K562 (cell line): Measurements from ENCODE around the gene NHSL2. TPM values are rescaled to one million over a fixed set of nuclear protein-coding genes. Genes with fewer than 3 reads are reported as not detected.

Experiments
- ATAC-seq: fragments of 200-7000 bp; cut with Tn5 transposase; 3 replicates; pipeline ENCODE4 v1.9.1; 2020; ENCODE audit warnings: moderate library complexity
- BruUV-seq: library from RNA; stranded (reverse); fragments of 400-500 nt; replicated peaks from 2 replicates; lab custom pipeline; 2021; lab: Mats Ljungman, UMichigan
- CTCF ChIA-PET: fragments of 300-600 bp; formaldehyde crosslinking; extraction: SDS; loops from one replicate; lab custom pipeline; 2021; ENCODE audit warnings: low intra/inter-chr PET ratio; lab: Yijun Ruan, JAX
- POLR2A ChIA-PET: fragments of 300-600, 350-650 bp; sonication (Branson Sonifier 250); formaldehyde crosslinking; extraction: SDS; loops from one replicate; lab custom pipeline; 2021; ENCODE audit warnings: antibody characterized with exemption, inconsistent platforms; lab: Yijun Ruan, JAX
- DNase-seq, 4 experiments: peaks; one replicate each; pipeline versions ENCODE4 v3.0.0 to v3.0.0-alpha.2; 2011 to 2018; ENCODE audit warnings: low spot score in 3 of 4, mixed read lengths in 3 of 4; ENCODE audit errors: extremely low read depth in 1 of 4
- FAIRE-seq: peaks from 2 replicates; lab custom pipeline; 2011; peaks lifted over from hg19 to GRCh38; lab: Jason Lieb, UNC
- H2AFZ ChIP-seq: 2 replicates; pipeline ENCODE4 v1.6.0; 2011; ENCODE audit warnings: low read depth, low read length, control low read depth, inconsistent platforms
- H3K27ac ChIP-seq: fragments of 200-600 bp; 3 replicates; pipeline ENCODE4 v1.8.0; 2011; ENCODE audit warnings: low read depth, mild to moderate bottlenecking, control low read depth, inconsistent platforms, low read length, moderate library complexity, mixed read lengths; ENCODE audit errors: extremely low read depth
- H3K27me3 ChIP-seq, 2 experiments: fragments of 300-600 bp in 1 of 2; 2 replicates in 1 of 2; 3 replicates in 1 of 2; pipeline versions ENCODE4 v1.6.0 to v1.8.0; 2011; ENCODE audit warnings: inconsistent platforms in 2 of 2, low read length in 2 of 2, mild to moderate bottlenecking in 1 of 2, mixed read lengths in 1 of 2, moderate library complexity in 1 of 2; ENCODE audit not compliant: control insufficient read depth in 2 of 2, insufficient read depth in 2 of 2
- H3K36me3 ChIP-seq: fragments of 300-600 bp; 3 replicates; pipeline ENCODE4 v1.8.0; 2011; ENCODE audit warnings: mild to moderate bottlenecking, low read length, inconsistent platforms; ENCODE audit not compliant: control insufficient read depth, insufficient read depth
- H3K4me1 ChIP-seq, 2 experiments: fragments of 200-600 bp in 1 of 2; replicated peaks in 1 of 2; 2 replicates in 1 of 2; 3 replicates in 1 of 2; pipeline versions ENCODE4 v1.5.1 to v1.8.0; 2011; ENCODE audit warnings: inconsistent platforms in 2 of 2, low read length in 2 of 2, mild to moderate bottlenecking in 1 of 2, mixed read lengths in 1 of 2, moderate library complexity in 1 of 2; ENCODE audit not compliant: control insufficient read depth in 2 of 2, insufficient read depth in 2 of 2
- H3K4me2 ChIP-seq: 2 replicates; pipeline ENCODE4 v1.6.1; 2011; ENCODE audit warnings: low read length, control low read depth, inconsistent platforms, mixed read lengths; ENCODE audit not compliant: insufficient read depth
- H3K4me3 ChIP-seq: fragments of 200-600 bp; sonication (generic), shearing (Covaris generic); 2 replicates; pipeline ENCODE4 v1.5.1; 2016; ENCODE audit warnings: control low read depth, inconsistent platforms
- H3K79me2 ChIP-seq: fragments of 200-600 bp; 3 replicates; pipeline ENCODE4 v1.8.0; 2011; ENCODE audit warnings: low read length, inconsistent platforms; ENCODE audit not compliant: control insufficient read depth, insufficient read depth
- H3K9ac ChIP-seq, 2 experiments: 2 replicates each; pipeline versions ENCODE4 v1.6.0 to v1.6.1; 2011; ENCODE audit warnings: low read depth in 2 of 2, low read length in 2 of 2, control low read depth in 1 of 2, inconsistent platforms in 1 of 2, mild to moderate bottlenecking in 1 of 2, mixed read lengths in 1 of 2; ENCODE audit not compliant: insufficient read depth in 1 of 2
- H3K9me1 ChIP-seq: one replicate; pipeline ENCODE4 v1.6.0; 2011; ENCODE audit warnings: inconsistent platforms, mild to moderate bottlenecking, low read length, moderate library complexity; ENCODE audit not compliant: control insufficient read depth, insufficient read depth
- H3K9me3 ChIP-seq: replicated peaks from 2 replicates; pipeline ENCODE4 v1.5.1; 2011; ENCODE audit warnings: low read depth, low read length, inconsistent platforms; ENCODE audit not compliant: control insufficient read depth, insufficient read depth
- H4K20me1 ChIP-seq: replicated peaks from 2 replicates; pipeline ENCODE4 v1.6.1; 2011; ENCODE audit warnings: low read length, inconsistent platforms, mixed read lengths; ENCODE audit not compliant: control insufficient read depth, insufficient read depth
- NR2F6 ChIP-seq: fragments of 450-650 bp; formaldehyde crosslinking; IDR thresholded peaks from 2 replicates; pipeline ENCODE4 v1.4.0; 2020; ENCODE audit warnings: mild to moderate bottlenecking
- WGBS: fragments of 100-300 bp; shearing (Covaris generic); methylation state at CpG from one replicate; pipeline ENCODE4 v1.1.6; 2016; ENCODE audit warnings: low coverage, mixed read lengths; ENCODE audit not compliant: insufficient coverage; ENCODE audit errors: missing lambda C conversion rate; 5-methylcytosine and 5-hydroxymethylcytosine counted together
- in situ Hi-C: fragments of 300-500 bp; cut with MboI; formaldehyde crosslinking; loops from 4 replicates; pipeline ENCODE4 v1.15.0; 2018; ENCODE audit warnings: inconsistent platforms, mixed read lengths
- intact Hi-C: fragments of 100-400 bp; cut with micrococcal nuclease; formaldehyde crosslinking; loops from 2 replicates; pipeline ENCODE4 v1.14.2; 2022
- polyA plus RNA-seq, 8 experiments: library from polyadenylated mRNA; depleted of rRNA in 4 of 8; stranded (reverse) in 5 of 8; unstranded in 3 of 8; fragments of >200 nt; fragmentation: Nextera tagmentation in 2 of 8; fragmentation: Illumina TruSeq in 1 of 8; extraction: Ambion mirVana in 2 of 8; extraction: Trizol in 1 of 8; gene quantifications; 2 replicates each; pipeline versions ENCODE4 v1.2.1 to v1.2.3, GENCODE V29; 2011 to 2014; ENCODE audit warnings: inconsistent platforms in 1 of 8, missing spikeins in 1 of 8
- total RNA-seq, 7 experiments: library from RNA; depleted of rRNA in 6 of 7; stranded (reverse); fragments of >200 nt in 6 of 7; fragmentation: Illumina TruSeq in 2 of 7; extraction: Trizol in 2 of 7; gene quantifications; 2 replicates each; pipeline versions ENCODE4 v1.2.1 to v1.2.3, GENCODE V29; 2011 to 2021; ENCODE audit warnings: low replicate concordance in 1 of 7
- TF ChIP-seq, protein P1 (sequence below): sonication (generic); formaldehyde crosslinking; IDR thresholded peaks from 2 replicates; pipeline ENCODE4 v1.8.1; 2023; ENCODE audit warnings: missing genetic modification reagents, mild to moderate bottlenecking, borderline replicate concordance

NHSL2 gene
- total and polyA plus RNA-seq, 9 of the 15 experiments (the other 6 are each of a cell fraction or from before 2014, with no cell fraction given) = 0.02 TPM; not detected in 8

DNA sequence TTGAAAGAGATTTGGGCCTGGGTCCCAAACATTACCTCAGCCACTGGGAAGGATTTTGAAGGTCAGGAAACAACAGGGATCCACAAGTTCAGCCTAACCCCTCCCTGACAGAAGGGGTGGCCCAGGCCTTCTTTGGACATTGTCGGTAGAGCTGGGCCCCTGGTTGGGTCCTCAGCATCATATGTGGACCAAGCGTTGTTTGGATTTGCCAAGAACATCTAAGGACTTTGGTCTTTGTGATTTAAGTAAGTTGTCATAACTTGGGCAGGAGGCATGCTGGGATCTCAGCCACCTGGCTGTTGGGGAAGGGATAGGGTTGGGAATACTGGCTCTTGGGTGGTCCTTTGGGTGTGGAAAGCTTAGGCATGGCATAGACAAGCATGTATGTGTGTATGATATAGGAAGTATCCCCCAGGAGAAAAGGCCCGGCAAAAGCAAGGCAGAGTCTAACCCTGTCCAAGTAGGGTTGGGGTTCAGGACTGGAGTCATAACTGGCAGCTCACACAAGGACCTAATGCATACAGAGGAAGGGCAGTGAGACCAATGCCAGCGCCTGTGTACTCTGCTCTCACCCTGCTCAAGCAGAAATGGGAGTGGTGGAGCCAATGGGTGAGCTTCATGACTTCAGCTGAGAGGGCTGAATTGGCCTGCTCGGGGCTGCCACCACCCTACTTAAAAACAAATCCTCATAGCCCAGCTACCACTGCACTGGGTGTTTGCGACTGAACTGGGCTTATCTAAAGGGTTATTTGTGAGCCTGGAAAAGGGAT is 118.2 kb downstream of the NHSL2 start:
- no peak overlapping the region for H3K4me2 ChIP-seq
- in situ Hi-C loops (no loop called here), intact Hi-C loops (no loop called here)
- no peak for DNase-seq
- no peaks in the 10 kb centered on the region for H3K9me3 ChIP-seq
- H3K27ac ChIP-seq = no peak overlapping the region
- no peak overlapping the region for H3K4me3 ChIP-seq
- 0% methylated on average over 4 of the region's 6 CpGs for WGBS
- no peaks in the 10 kb centered on the region for H3K79me2 ChIP-seq
- no TSS peak for BruUV-seq
- no peak for FAIRE-seq
- POLR2A ChIA-PET = no interaction called here
- TF ChIP-seq, protein P1, sequence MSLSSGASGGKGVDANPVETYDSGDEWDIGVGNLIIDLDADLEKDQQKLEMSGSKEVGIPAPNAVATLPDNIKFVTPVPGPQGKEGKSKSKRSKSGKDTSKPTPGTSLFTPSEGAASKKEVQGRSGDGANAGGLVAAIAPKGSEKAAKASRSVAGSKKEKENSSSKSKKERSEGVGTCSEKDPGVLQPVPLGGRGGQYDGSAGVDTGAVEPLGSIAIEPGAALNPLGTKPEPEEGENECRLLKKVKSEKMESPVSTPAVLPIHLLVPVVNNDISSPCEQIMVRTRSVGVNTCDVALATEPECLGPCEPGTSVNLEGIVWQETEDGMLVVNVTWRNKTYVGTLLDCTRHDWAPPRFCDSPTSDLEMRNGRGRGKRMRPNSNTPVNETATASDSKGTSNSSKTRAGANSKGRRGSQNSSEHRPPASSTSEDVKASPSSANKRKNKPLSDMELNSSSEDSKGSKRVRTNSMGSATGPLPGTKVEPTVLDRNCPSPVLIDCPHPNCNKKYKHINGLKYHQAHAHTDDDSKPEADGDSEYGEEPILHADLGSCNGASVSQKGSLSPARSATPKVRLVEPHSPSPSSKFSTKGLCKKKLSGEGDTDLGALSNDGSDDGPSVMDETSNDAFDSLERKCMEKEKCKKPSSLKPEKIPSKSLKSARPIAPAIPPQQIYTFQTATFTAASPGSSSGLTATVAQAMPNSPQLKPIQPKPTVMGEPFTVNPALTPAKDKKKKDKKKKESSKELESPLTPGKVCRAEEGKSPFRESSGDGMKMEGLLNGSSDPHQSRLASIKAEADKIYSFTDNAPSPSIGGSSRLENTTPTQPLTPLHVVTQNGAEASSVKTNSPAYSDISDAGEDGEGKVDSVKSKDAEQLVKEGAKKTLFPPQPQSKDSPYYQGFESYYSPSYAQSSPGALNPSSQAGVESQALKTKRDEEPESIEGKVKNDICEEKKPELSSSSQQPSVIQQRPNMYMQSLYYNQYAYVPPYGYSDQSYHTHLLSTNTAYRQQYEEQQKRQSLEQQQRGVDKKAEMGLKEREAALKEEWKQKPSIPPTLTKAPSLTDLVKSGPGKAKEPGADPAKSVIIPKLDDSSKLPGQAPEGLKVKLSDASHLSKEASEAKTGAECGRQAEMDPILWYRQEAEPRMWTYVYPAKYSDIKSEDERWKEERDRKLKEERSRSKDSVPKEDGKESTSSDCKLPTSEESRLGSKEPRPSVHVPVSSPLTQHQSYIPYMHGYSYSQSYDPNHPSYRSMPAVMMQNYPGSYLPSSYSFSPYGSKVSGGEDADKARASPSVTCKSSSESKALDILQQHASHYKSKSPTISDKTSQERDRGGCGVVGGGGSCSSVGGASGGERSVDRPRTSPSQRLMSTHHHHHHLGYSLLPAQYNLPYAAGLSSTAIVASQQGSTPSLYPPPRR (CRISPR knock-in tag) = no peak
- TF ChIP-seq NR2F6 (CRISPR knock-in tag) = no peak
- H3K9ac ChIP-seq = no peak overlapping the region
- H4K20me1 ChIP-seq = no peaks in the 10 kb centered on the region
- H2AFZ ChIP-seq = no peak overlapping the region
- no peaks in the 10 kb centered on the region for H3K36me3 ChIP-seq
- H3K9me1 ChIP-seq = no peaks in the 10 kb centered on the region
- no peak for ATAC-seq
- no peaks in the 10 kb centered on the region; a peak in 1 of 5 replicates for H3K27me3 ChIP-seq
- H3K4me1 ChIP-seq = no peaks in the 10 kb centered on the region
- CTCF ChIA-PET = no interaction called here
